GM21515 (cell line): ENCODE measurements around the gene ATP2B3.

Experiments
- ATAC-seq: cut with Tn5 transposase; IDR thresholded peaks from one replicate; pipeline ENCODE4 v1.9.1; 2021; ENCODE audit not compliant: unreplicated experiment

Gene ATP2B3

DNA sequence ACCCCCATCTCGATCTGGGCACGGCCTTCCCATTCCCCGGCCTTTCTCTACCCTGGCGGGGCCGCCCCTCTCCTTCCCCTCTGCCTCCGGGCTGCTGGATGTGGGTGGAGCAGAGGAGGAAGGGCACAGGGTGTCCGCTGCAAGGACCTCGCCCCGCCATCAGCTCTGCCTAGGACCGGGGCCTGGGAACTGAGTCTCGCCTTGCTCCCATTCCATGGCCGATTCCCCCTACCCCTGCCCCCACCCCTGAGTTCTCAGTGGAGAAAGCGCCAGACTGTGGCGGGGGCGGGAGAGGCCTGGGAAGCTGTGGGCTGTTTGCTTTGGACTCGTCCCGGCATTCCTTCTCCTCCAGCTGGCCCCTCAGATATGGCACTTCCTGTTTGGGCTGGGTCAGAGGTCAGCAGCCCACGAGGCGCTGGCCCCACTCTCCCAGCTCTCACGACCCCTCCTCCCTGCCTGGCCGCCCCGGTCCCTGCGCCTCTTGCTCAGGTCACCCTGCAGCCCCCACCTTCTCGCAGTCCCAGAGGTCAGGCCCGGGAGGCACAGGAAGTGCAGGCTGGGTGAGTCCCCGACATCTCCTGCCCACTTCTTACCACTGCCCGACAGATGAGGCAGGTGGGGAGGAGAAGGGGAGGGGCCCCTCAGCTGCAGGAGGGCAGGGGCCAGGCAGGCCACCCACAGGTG is 29.1 kb upstream of the ATP2B3 start:
- ATAC-seq: no peak

DNA sequence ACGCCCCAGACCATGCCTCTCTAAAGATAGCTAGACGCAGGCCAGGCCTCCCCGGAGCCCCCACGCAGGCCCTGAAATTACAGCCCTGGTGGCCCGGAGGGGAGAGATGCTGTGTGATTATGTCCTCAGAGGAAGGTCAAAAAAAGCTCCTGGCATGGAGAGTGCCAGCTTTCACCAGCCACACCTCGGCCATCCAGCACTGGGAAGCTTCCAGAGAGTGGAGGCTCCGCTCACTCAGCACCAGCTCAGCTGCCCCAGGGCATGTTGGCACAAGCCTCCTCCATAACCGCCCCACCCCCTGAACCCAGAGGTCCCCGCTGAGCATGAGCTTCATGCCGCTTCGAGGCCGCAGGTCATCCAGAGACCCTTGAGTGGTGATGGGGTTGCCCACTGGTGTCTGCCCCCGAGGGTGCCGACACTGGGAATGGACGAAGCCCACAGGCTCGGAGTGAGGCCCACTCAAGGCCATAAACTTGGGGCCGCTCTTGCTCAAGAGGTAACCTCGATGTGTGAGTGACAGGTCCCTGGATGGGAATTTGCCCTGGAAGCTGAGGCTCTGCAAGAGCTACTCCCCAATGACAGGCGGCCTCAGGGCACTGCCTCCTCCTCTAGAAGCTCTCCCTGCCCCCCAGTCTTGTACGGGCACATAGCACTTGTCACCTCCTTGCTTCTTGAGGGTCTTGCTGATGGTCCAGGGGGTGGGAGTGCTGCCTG is 27.1 kb upstream of the ATP2B3 start:
- ATAC-seq: no peak

DNA sequence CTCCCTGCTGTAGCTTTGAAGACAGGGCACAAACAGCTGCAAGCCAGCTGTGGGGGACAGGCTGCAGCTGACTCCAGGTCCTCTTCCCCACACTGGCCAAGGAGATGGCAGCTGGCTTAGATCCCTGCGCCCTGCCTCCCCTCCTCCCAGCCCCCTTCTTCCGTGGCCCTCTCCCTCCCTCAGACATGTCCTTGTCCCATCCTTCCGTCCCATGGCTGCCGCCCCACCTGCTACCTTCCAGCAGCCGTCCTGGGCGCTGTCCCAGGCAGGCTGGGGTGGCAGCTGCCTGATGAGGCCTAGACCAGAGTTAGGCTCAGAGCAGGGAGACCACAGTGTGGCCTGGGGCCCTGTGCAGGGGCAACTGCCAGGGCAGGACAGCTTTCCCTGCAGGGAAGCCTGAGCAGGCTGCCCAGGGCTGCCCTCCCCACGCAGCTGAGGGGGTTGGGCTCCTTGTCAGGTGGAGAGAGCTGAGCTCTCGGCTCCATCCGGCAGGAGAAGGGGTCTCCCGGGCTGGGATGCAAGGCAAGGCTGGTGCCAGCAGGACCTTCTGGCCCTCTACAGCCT is 26.0 kb upstream of the ATP2B3 start:
- ATAC-seq: no peak

DNA sequence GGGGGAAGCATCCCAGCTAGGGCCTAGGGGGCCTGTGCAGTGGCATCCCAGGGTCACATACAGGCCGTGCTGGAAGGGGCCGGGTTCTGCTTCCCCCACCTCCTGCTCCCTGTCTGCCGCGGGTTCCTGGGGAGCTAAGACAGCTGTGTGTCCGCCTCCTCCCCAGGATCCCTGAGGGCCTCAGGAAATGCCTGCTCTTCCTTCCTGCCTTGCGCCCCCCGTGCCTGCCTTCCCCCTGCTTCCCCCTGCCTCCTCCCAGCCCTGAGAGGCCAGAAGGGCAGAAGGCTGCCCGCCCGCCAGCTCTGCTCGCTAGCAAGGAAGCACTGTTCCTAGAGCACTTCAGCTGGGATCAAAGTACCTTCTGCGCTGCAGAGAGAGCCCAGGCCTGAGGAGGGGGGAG is 25.5 kb upstream of the ATP2B3 start:
- ATAC-seq: no peak

DNA sequence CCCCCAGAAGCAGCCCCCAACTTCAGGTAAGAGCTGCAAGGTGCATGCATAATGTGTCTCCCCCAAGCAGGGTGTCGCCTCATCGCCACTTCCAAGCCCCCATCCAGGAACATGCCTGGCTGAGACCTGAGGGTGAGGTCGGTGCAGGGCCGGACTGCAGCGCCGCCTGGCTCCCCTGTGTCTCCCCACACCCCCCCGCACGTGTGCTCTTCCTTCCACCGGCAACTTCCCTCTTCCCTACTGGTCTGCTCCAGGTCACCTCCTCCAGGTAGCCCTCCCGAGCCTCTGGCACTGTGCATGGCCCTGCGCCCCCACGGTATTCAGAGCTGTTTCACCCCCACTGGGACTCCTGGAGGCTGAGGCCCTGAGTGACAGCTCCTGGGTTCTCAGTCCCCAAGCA is 24.9 kb upstream of the ATP2B3 start:
- no peak for ATAC-seq

DNA sequence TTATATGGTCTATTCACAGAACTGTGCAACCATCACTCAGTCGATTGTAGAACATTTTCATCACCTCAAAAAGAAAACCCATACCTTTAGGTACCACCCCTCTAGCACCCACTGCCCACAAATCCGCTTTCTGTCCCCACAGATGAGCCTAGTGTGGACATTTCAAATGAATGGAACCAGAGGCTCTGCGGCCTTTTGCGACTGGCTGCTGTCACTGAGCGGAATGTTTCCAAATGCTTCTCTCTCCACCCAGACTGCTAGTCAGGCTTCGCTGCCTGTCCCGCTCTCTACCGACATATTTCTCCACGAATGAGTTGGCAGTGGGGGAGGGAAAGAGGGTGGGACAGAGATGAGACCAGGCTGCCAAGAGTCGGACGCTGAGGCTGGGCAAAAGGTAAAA is 24.4 kb upstream of the ATP2B3 start:
- no peak for ATAC-seq

DNA sequence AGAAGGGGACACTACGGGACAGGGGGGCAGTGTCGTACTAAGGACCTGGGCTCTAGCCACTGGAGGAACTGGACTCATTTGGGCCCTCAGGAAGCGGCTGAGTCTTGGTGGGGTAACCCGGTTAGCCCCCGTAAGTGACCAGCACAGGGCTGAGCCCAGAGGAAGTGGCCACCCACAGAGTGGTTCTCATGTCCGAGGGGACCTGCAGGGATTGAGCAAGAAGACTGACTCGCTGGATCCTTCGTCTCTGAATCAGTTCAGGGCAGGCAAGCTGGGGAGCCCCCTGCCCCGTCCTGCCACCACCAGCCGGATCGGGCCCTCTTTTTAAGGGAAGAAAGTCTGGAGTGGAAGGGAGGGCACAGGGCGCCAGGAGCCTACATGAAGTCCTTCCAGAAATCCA is 23.4 kb upstream of the ATP2B3 start:
- ATAC-seq: no peak

DNA sequence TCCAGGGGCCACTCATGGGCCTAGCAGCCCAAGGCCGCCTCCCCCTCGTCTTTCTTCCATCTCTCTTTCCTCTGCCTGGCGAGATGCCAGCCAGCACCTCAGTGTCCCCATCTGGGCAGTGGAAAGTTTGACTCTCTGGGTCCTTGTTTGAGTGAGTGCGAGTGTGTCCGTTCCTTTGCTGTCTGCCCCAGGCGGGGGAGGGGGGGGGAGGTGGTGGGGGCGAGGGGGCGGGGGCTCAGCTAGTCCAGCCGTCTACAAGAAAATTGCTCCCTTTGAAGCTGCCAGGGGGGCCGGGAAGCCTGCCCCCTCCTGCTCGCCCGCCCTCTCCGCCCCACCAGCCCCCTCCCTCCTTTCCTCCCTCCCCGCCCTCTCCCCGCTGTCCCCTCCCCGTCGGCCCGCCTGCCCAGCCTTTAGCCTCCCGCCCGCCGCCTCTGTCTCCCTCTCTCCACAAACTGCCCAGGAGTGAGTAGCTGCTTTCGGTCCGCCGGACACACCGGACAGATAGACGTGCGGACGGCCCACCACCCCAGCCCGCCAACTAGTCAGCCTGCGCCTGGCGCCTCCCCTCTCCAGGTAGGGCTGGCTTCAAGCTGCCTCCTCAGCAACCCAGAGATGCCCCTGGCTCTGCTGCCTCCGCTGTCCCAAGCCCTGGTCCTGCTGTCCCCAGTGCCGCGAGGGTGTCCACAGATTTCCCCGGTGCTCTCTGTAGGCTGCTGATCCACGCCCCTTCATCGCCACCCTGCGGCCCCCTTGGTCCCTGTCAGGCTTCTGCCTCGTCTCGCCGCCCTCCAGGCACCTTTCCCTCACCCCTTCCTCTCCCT is 22.7 kb upstream of the ATP2B3 start, which contains the start of gene BGN:
Gene BGN, plus strand, starts transcription at position 440 of the 821 bp plus-strand sequence. CDS start 9,652 bp downstream, outside the sequence.
- no peak for ATAC-seq

DNA sequence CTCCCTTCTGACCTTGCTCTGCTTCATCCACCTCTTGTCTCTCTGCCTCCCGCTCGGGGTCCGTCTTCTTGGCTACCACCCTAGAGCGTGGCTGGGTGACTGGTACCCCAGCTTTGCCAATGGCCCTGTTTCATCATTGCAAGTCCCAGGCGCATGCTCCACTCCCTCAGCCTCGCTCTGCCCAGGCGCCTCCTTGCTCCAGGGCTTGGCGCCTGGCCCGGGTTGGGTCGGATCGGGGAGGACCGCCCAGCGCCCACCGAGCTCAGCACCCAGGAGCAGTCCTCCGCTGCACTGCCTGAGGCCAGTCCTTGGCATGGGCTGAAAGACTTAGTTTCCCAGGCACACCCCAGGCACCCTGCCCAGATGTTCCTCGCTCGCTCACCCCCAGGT is 22.1 kb upstream of the ATP2B3 start:
- ATAC-seq: no peak

DNA sequence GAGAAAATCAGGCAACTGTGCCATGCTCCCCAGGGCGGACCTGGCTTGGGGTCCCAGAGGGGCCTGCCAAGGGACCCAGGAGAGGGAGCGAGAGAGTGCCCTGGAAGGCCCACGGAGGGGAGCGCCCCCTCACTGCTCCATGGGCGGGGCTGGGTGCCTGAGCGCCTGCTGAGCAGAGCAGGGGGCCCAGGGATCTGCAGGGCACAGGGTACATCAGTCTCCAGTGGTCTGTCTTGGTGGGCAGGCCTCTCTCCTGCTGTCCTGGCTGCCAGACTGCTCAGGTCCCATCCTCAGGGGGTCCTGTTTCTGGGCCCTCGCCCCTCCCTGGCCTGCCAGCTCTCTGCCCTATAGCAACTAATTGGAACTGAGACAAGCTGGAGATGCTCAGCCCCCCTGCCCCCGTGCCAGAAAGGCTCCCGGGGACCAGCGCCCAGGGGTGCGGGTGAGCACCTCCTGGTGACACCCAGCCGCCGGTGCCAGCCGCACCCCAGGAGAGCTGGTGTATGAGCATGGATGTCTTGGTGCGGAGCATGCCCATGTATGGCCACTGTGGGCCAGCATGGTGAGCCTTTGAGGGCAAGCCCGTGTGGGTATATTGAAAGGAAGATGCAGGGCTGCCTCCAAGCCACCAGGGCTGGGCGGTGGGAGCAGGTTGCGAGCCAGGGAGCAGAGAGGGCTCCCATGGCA is 21.4 kb upstream of the ATP2B3 start:
- ATAC-seq: no peak

DNA sequence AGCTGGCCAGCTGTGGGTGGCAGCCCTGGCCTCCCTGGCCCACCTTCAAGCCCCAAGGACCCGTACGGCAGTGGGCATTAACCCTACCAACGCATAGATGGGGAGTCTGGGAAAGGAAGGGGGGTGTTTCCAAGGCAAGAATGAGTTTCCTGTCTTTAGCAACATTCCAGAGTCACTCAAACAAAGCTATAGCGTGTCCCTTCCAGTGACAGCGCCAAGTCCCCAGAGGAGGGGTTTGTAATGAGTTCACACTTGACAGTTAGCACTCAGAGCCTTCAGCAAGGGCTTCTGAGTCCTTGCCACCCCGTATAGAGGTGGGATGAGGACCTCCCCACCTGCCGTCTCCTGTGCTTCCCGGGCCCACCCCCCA is 20.9 kb upstream of the ATP2B3 start:
- ATAC-seq: no peak

DNA sequence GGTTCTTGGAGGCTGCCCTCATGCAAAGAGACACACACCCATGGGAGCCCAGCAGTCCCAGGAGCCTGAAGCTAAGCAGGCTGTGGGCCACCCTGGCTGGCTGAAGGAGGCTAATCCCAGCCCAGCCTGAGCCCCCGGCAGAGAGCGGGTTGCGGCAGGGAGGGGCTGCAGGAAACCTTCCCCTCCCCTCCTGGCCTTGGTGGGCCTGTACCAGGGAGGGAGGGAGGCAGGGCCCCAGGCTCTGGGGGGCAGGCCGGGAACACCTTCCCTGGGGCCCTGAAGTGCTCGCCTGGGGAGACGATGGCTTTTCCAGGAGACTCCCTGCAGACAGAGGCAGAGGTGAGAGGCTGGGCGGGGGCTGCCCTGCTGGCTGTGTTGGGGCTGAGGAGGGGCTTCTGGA is 19.0 kb upstream of the ATP2B3 start:
- ATAC-seq: no peak

DNA sequence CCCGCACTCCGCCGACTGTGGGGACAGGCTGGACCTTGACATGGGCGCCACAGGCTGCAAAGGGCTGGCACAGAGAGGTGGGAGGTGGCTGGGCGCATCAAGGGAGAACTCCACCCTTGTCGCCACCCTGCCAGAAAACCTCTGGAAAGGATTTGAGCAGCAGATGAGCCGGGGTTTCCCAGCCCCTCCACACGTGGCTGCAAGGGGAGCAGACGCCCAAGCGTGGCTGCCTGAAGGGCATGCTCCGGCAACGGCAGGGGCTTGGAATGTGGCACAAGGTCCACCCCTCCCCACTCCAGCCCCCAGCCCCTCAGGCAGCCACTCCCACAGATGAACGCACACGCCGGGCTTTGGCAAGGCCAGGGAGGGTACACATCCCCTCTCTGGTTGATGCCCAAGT is 18.1 kb upstream of the ATP2B3 start:
- no peak for ATAC-seq

DNA sequence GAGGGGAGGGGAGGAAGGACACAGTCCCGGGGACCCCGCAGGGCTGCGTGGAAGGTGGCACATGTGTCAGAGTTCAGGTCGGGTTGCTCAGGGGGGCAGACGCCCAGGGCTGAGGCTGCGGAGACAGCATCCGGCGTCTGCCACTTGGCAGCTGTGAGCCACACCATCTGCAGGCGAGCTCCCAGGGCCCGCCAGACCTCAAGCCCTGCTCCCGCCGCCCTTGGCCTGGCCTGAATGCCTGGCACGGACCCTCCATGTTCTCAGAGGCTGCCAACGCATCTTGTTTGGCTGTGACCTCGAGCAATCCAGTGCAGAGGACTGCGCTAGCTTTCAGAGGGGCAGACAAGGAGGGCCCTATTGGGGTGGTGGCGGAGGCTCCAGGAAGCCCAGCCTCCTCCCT is 17.6 kb upstream of the ATP2B3 start:
- no peak for ATAC-seq

DNA sequence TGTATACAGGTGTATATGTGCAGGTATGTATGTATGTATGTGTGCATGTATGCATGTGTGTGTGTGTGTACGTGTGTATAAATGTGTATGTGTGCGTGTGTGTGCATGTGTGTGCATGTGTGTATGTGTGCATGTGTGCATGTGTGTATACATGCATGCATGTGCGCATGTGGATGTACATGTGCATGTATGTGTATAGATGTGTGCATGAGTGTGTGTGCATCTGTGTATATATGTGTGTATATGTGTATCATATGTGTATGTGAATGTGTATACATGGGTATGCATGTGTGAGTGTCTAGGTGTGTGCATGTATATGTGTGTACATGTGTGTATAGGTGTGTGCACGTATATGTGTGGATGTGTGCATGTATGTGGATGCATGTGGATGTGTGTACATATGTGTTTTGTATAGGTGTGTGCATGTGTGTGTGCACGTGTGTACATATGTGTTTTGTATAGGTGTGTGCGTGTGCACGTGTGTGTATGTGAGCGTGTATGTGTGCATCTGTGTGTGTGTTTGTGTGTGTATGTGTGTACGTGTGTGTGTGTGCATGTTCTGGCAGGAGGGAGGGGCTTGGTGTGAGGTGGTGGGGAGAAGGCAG is 16.7 kb upstream of the ATP2B3 start:
- no peak for ATAC-seq

DNA sequence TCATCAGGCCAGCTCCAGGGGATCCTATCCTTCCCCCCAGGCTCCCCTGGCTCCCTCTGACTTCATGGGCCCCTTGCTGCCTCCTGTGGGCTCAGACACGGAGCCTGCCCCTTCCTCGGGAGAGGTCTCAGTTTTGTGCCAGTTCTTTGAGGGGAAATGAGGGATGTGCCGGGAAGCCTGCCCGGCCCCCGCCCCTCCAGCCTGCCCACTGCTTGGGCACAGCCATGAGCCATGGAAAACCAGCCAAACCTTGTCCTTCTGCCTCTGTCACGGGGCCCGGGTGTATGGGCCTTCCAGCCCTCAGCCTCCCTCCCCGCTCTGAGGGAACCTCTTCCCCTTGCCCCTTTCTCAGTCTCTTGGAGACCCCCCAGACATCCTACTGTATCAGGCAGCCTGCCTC is 15.9 kb upstream of the ATP2B3 start:
- no peak for ATAC-seq

DNA sequence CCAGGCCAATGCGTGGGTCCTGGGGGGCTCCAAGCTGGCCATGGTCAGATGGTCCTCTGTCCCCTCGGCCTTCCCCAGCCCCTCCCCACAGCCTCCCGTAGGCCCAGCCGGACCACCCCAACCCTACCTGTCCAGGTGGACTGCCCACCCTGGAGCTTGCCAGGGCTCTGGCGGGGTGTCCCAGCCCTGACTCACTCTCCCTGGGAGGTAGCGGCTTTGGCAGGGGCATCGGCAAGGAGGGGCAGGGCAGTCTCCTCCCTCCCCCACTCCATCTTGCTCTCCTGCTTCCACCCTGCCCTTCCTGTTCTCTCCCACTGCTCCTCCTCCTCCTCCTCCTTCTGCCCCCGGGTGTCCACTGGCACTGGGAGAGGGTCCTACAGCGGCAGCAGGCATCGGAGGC is 15.3 kb upstream of the ATP2B3 start:
- ATAC-seq: no peak

DNA sequence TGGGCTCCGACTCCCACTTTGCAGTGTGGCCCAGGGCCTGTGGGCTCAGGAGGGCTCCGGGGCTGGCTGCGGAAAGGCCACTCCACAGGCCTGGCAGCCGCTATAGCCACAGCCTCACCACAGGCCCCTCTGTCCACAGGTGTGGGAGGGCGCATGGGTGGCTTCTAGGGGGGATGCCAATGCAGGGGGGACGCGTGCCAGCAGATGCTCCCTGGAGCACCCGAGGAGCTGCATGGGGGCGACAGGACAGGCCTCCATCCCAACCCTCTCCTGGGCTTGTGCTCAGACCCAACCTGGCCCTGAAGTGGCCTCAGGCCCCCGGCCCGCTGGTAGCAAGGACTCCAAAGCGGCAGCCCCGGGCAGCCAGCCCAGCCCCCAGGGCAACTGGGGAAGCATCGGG is 14.6 kb upstream of the ATP2B3 start:
- no peak for ATAC-seq

DNA sequence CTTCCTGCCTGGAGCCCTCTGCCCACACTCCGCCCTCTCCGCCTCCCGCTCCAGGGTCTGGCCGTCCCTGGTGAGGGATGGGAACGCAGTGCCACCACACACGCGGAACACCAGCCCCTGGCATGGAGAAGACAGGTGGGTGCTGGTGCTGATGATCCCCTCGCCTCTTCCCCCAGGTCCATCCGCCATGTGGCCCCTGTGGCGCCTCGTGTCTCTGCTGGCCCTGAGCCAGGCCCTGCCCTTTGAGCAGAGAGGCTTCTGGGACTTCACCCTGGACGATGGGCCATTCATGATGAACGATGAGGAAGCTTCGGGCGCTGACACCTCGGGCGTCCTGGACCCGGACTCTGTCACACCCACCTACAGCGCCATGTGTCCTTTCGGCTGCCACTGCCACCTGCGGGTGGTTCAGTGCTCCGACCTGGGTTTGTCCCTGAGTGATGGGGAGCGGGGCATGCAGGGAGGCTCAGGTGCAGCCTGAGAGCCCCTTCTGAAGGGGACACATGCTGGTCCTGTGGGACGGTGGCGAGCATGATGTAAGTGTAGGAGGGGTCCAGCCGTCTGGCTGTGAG is 12.9 kb upstream of the ATP2B3 start:
- ATAC-seq: no peak

DNA sequence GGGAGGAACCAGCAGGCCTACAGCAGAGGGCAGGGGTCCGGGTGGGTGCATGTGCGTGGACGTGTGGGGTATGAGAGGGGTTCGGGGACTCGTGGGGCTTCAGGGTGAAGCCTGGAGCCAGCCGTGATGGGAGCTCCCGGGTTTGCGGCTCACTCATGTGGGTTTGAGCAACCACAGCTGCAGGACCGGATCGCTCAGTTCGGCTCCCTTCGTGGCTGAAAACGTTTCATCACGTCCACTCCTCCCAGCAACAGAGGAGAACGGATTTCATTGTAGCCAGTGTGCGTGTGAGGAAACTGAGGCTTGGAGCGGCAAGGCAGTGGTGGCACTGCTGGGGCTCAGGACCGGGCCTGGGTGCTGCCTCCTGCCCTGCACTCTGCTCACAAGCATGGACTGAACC is 12.1 kb upstream of the ATP2B3 start:
- ATAC-seq: no peak
